Colon (tissue), 2 donors: Measurements from ENCODE around the gene CKAP2L.
"Not testable (repeated sequence)": the region's sequence is repeated elsewhere in the genome, so short reads cannot be mapped to it uniquely, and the experiment has no call there.

Source experiments
- FAIRE-seq: peaks from 2 replicates; lab custom pipeline; 2012; peaks lifted over from hg19 to GRCh38; lab: Jason Lieb, UNC
- donor health status: control.
- donor health status: control.

The CKAP2L gene

GRCh38 chr2:112706947-112707346, 57.5 kb downstream of the CKAP2L start:
- FAIRE-seq, result not testable (repeated sequence)

- FAIRE-seq, result no peak
Measured at GRCh38 chr2:112706170-112706664, 58.2 kb downstream of the CKAP2L start.

GRCh38 chr2:112705575-112705974, 58.8 kb downstream of the CKAP2L start:
- FAIRE-seq, result no peak

GRCh38 chr2:112703684-112704083, 60.7 kb downstream of the CKAP2L start:
- no peak for FAIRE-seq

- FAIRE-seq, result no peak
Measured at GRCh38 chr2:112701052-112701451, 63.4 kb downstream of the CKAP2L start.

GRCh38 chr2:112699984-112700667, 64.3 kb downstream of the CKAP2L start:
- no peak for FAIRE-seq

- no peak for FAIRE-seq
Measured at GRCh38 chr2:112698834-112699515, 65.4 kb downstream of the CKAP2L start.

- no peak for FAIRE-seq
Measured at GRCh38 chr2:112694182-112694581, 70.2 kb downstream of the CKAP2L start.

- no peak for FAIRE-seq
Measured at GRCh38 chr2:112693596-112693995, 70.8 kb downstream of the CKAP2L start.

GRCh38 chr2:112692918-112693317, 71.5 kb downstream of the CKAP2L start:
- FAIRE-seq, result no peak

- FAIRE-seq, result no peak
Measured at GRCh38 chr2:112692495-112692911, 71.9 kb downstream of the CKAP2L start.

- no peak for FAIRE-seq
Measured at GRCh38 chr2:112691881-112692281, 72.5 kb downstream of the CKAP2L start.

GRCh38 chr2:112690853-112691401, 73.5 kb downstream of the CKAP2L start:
- FAIRE-seq, result no peak

- FAIRE-seq, result no peak
Measured at GRCh38 chr2:112688086-112688880, 76.1 kb downstream of the CKAP2L start.

GRCh38 chr2:112687522-112687921, 76.9 kb downstream of the CKAP2L start:
- FAIRE-seq, result no peak
